Sigmoid colon (tissue), 4 donors: Measurements from ENCODE around the gene PCDHA6.

Experiments
- EP300 ChIP-seq, 4 donors: sonication (generic); formaldehyde crosslinking; IDR thresholded peaks; one replicate each; pipeline ENCODE4 v1.6.1; 2017; ENCODE audit warnings: antibody characterized with exemption in 4 of 4
- POLR2A ChIP-seq, 2 donors: fragments of 450-650 bp; IDR thresholded peaks; one replicate each; pipeline ENCODE4 v1.6.1; 2016; ENCODE audit warnings: antibody characterized with exemption in 2 of 2, mild to moderate bottlenecking in 2 of 2, moderate library complexity in 2 of 2
- POLR2AphosphoS5 ChIP-seq, 4 donors: sonication (generic); formaldehyde crosslinking; IDR thresholded peaks; one replicate each; pipeline ENCODE4 v1.6.1; 2017; ENCODE audit warnings: antibody characterized with exemption in 4 of 4
- TF ChIP-seq, protein P1 (sequence below), 4 experiments: fragments of 450-650 bp in 3 of 4; fragments of 200-600 bp in 1 of 4; IDR thresholded peaks; one replicate each; pipeline ENCODE4 v1.5.1; 2016 to 2019; ENCODE audit warnings: antibody characterized with exemption in 4 of 4, mild to moderate bottlenecking in 3 of 4, moderate library complexity in 2 of 4

DNA sequence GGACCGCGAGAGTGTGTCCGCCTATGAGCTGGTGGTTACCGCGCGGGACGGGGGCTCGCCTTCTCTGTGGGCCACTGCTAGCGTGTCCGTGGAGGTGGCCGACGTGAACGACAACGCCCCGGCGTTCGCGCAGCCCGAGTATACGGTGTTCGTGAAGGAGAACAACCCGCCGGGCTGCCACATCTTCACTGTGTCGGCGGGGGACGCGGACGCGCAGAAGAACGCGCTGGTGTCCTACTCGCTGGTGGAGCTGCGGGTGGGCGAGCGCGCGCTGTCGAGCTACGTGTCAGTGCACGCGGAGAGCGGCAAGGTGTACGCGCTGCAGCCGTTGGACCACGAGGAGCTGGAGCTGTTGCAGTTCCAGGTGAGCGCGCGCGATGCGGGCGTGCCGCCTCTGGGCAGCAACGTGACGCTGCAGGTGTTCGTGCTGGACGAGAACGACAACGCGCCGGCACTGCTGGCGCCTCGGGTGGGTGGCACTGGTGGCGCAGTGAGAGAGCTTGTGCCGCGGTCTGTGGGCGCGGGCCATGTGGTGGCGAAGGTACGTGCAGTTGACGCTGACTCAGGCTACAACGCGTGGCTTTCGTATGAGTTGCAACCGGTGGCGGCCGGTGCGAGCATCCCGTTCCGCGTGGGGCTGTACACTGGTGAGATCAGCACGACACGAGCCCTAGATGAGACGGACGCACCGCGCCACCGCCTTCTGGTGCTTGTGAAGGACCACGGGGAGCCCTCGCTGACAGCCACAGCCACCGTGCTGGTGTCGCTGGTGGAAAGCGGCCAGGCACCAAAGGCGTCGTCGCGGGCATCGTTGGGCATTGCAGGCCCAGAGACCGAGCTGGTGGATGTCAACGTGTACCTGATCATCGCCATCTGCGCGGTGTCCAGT lies 8.1 kb downstream of the PCDHA6 start:
- no peak for TF ChIP-seq POLR2A (IDR thresholded peaks at IDR 0.05)
- TF ChIP-seq, protein P1, sequence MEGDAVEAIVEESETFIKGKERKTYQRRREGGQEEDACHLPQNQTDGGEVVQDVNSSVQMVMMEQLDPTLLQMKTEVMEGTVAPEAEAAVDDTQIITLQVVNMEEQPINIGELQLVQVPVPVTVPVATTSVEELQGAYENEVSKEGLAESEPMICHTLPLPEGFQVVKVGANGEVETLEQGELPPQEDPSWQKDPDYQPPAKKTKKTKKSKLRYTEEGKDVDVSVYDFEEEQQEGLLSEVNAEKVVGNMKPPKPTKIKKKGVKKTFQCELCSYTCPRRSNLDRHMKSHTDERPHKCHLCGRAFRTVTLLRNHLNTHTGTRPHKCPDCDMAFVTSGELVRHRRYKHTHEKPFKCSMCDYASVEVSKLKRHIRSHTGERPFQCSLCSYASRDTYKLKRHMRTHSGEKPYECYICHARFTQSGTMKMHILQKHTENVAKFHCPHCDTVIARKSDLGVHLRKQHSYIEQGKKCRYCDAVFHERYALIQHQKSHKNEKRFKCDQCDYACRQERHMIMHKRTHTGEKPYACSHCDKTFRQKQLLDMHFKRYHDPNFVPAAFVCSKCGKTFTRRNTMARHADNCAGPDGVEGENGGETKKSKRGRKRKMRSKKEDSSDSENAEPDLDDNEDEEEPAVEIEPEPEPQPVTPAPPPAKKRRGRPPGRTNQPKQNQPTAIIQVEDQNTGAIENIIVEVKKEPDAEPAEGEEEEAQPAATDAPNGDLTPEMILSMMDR (IDR thresholded peaks at IDR 0.05) = no peak
- TF ChIP-seq EP300 (IDR thresholded peaks at IDR 0.05) = no peak
- no peak for TF ChIP-seq POLR2AphosphoS5 (IDR thresholded peaks at IDR 0.05)
